Umbilical cord (tissue), 2 donors: Measurements from ENCODE around the gene CTRB1. TPM values are rescaled to one million over a fixed set of nuclear protein-coding genes. Genes with fewer than 3 reads are reported as not detected.
"Not testable (repeated sequence)": the region's sequence is repeated elsewhere in the genome, so short reads cannot be mapped to it uniquely, and the experiment has no call there.

ENCODE experiments used
- DNase-seq: peaks from one replicate; pipeline ENCODE4 v3.0.0-alpha.2; 2015; ENCODE audit warnings: low spot score
- total RNA-seq: library from RNA; depleted of rRNA; stranded (reverse); fragments of >200 nt; gene quantifications from one replicate; pipeline ENCODE4 v1.2.3, GENCODE V29; 2014; ENCODE audit warnings: low replicate concordance; ENCODE audit not compliant: insufficient read depth

The CTRB1 gene
- total RNA-seq, 1 donor from 2014 or later = not detected

- no peak for DNase-seq
Observed at GRCh38 chr16:75267631-75268264, 49.0 kb downstream of the CTRB1 start.

GRCh38 chr16:75269358-75269757 is 50.6 kb downstream of the CTRB1 start:
- DNase-seq = not testable (repeated sequence)

GRCh38 chr16:75271441-75272096 is 52.8 kb downstream of the CTRB1 start:
- DNase-seq = no peak

GRCh38 chr16:75272097-75272551 is 53.3 kb downstream of the CTRB1 start:
- DNase-seq = peak; percentile 60

GRCh38 chr16:75272629-75273028 is 53.8 kb downstream of the CTRB1 start:
- not testable (repeated sequence) for DNase-seq

GRCh38 chr16:75273054-75273925 is 54.5 kb downstream of the CTRB1 start:
- peak; percentile 90 for DNase-seq

Other genes with a start within 250 kb of the CTRB1 start
- gene WDR59, start 233.9 kb upstream of the CTRB1 start, total RNA-seq = 94.4 TPM
- gene ZNRF1, start 220.0 kb upstream of the CTRB1 start, total RNA-seq = 9.9 TPM
- gene LDHD, start 102.2 kb upstream of the CTRB1 start, total RNA-seq = 0.48 TPM
- 29.4 TPM for gene ZFP1, start 70.5 kb upstream of the CTRB1 start, total RNA-seq
- not detected for gene CTRB2, start 11.8 kb upstream of the CTRB1 start, total RNA-seq
- gene BCAR1, start 32.6 kb downstream of the CTRB1 start, total RNA-seq = 30.1 TPM
- gene CFDP1, start 214.5 kb downstream of the CTRB1 start, total RNA-seq = 70.5 TPM
- 12.3 TPM for gene TMEM170A, start 245.7 kb downstream of the CTRB1 start, total RNA-seq